Right lobe of liver (tissue), 4 donors: ENCODE measurements around the gene GRM7.

Source experiments
- POLR2A ChIP-seq: fragments of 450-650 bp; IDR thresholded peaks from one replicate; pipeline ENCODE4 v1.6.1; 2017; ENCODE audit warnings: antibody characterized with exemption, mild to moderate bottlenecking
- TF ChIP-seq, protein P1 (sequence below), 4 donors: fragments of 200-600 bp in 3 of 4; fragments of 450-650 bp in 1 of 4; IDR thresholded peaks; one replicate each; pipeline versions ENCODE4 v1.5.1 to v1.8.0; 2016 to 2022; ENCODE audit warnings: antibody characterized with exemption in 4 of 4, mild to moderate bottlenecking in 2 of 4
- donor health status: DM: no; HTN: no; CAD: no.
- donor health status: DM: no; HTN: no; CAD: no.
- donor health status: DM: no; HTN: yes; CAD: no.

- TF ChIP-seq, protein P1, sequence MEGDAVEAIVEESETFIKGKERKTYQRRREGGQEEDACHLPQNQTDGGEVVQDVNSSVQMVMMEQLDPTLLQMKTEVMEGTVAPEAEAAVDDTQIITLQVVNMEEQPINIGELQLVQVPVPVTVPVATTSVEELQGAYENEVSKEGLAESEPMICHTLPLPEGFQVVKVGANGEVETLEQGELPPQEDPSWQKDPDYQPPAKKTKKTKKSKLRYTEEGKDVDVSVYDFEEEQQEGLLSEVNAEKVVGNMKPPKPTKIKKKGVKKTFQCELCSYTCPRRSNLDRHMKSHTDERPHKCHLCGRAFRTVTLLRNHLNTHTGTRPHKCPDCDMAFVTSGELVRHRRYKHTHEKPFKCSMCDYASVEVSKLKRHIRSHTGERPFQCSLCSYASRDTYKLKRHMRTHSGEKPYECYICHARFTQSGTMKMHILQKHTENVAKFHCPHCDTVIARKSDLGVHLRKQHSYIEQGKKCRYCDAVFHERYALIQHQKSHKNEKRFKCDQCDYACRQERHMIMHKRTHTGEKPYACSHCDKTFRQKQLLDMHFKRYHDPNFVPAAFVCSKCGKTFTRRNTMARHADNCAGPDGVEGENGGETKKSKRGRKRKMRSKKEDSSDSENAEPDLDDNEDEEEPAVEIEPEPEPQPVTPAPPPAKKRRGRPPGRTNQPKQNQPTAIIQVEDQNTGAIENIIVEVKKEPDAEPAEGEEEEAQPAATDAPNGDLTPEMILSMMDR (IDR thresholded peaks at IDR 0.05), result no peak
- TF ChIP-seq POLR2A, result no peak
Observed at GRCh38 chr3:7745711-7746110, 884.8 kb downstream of the GRM7 start.
